ENCODE data around the gene UTF1. TPM values are rescaled to one million over a fixed set of nuclear protein-coding genes. Genes with fewer than 3 reads are reported as not detected.

The UTF1 gene
- polyA plus RNA-seq, 1 donor from 2014 or later: not detected

DNA sequence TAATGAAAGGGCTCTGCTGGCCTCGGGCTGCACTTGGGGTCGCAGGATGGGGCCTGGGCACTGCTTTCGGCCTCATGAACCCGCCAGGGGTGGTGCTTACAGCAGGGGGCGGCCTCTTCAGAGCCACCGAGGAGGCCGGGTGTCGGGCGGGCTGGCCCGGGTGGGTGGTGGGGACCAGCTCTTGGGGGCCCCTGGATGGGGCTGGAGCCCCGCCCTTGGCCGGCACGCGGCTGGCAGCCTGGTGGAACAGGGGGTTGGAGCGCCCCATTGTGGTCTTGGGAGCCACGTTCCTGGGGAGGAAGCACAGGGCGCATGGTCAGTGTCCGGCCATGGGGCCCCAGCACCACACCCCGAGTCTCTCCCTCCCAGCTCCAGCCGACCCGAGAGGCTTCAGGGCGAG lies 37.8 kb downstream of the UTF1 start:
- no peak overlapping the region for H2AFZ ChIP-seq (ENCODE audit: low read depth, low read length)
- no peaks in the 10 kb centered on the region for H3F3A ChIP-seq (ENCODE audit: insufficient read depth, low read length, poor library complexity, severe bottlenecking)
- no peaks in the 10 kb centered on the region for H3K79me2 ChIP-seq (replicated peaks; ENCODE audit: insufficient read depth, low read length)
- H3K36me3 ChIP-seq (ENCODE audit: insufficient read depth, low read length): no peaks in the 10 kb centered on the region
- H3K27ac ChIP-seq (ENCODE audit: low read length): no peak overlapping the region
- H3K27me3 ChIP-seq (ENCODE audit: insufficient read depth, low read depth, low read length): no peaks in the 10 kb centered on the region
- no peaks in the 10 kb centered on the region for H3K9me2 ChIP-seq (ENCODE audit: insufficient read depth, low read length)
- no peak overlapping the region for H3K4me2 ChIP-seq (ENCODE audit: low read length)
- no peaks in the 10 kb centered on the region for H3K9me3 ChIP-seq (ENCODE audit: low read length)
- H4K20me1 ChIP-seq (ENCODE audit: insufficient read depth): no peaks in the 10 kb centered on the region
- H3K9ac ChIP-seq (ENCODE audit: low read length): no peak overlapping the region
- TF ChIP-seq POLR2AphosphoS5 (IDR thresholded peaks at IDR 0.05): no peak
- TF ChIP-seq TAF1 (IDR thresholded peaks at IDR 0.05; ENCODE audit: low read depth): no peak
- TF ChIP-seq EZH2 (IDR thresholded peaks at IDR 0.05; ENCODE audit: borderline replicate concordance, insufficient read depth, low read length, poor library complexity, severe bottlenecking): no peak
- no peak for TF ChIP-seq EP300 (conservative IDR thresholded peaks at IDR 0.05; ENCODE audit: poor library complexity, severe bottlenecking)
- TF ChIP-seq SMC3 (conservative IDR thresholded peaks at IDR 0.05; ENCODE audit: poor library complexity): no peak
- TF ChIP-seq, protein P1, sequence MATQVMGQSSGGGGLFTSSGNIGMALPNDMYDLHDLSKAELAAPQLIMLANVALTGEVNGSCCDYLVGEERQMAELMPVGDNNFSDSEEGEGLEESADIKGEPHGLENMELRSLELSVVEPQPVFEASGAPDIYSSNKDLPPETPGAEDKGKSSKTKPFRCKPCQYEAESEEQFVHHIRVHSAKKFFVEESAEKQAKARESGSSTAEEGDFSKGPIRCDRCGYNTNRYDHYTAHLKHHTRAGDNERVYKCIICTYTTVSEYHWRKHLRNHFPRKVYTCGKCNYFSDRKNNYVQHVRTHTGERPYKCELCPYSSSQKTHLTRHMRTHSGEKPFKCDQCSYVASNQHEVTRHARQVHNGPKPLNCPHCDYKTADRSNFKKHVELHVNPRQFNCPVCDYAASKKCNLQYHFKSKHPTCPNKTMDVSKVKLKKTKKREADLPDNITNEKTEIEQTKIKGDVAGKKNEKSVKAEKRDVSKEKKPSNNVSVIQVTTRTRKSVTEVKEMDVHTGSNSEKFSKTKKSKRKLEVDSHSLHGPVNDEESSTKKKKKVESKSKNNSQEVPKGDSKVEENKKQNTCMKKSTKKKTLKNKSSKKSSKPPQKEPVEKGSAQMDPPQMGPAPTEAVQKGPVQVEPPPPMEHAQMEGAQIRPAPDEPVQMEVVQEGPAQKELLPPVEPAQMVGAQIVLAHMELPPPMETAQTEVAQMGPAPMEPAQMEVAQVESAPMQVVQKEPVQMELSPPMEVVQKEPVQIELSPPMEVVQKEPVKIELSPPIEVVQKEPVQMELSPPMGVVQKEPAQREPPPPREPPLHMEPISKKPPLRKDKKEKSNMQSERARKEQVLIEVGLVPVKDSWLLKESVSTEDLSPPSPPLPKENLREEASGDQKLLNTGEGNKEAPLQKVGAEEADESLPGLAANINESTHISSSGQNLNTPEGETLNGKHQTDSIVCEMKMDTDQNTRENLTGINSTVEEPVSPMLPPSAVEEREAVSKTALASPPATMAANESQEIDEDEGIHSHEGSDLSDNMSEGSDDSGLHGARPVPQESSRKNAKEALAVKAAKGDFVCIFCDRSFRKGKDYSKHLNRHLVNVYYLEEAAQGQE (IDR thresholded peaks at IDR 0.05; ENCODE audit: borderline replicate concordance): no peak
- TF ChIP-seq CTCF (IDR thresholded peaks at IDR 0.05; ENCODE audit: poor library complexity, severe bottlenecking): no peak
- TF ChIP-seq MXI1 (conservative IDR thresholded peaks at IDR 0.05; ENCODE audit: poor library complexity, severe bottlenecking): no peak
- no peak overlapping the region for H3K4me3 ChIP-seq (ENCODE audit: low read length)

GRCh38 chr10:133268532-133268931 lies 38.5 kb downstream of the UTF1 start:
- no peaks in the 10 kb centered on the region for H3K36me3 ChIP-seq (ENCODE audit: insufficient read depth, low read length)
- H3K9me3 ChIP-seq (ENCODE audit: low read length): no peaks in the 10 kb centered on the region
- H3K4me3 ChIP-seq (ENCODE audit: low read length): no peak overlapping the region
- no peak overlapping the region for H3K9ac ChIP-seq (ENCODE audit: low read length)
- TF ChIP-seq MXI1 (conservative IDR thresholded peaks at IDR 0.05; ENCODE audit: poor library complexity, severe bottlenecking) (no peak), EZH2 (IDR thresholded peaks at IDR 0.05; ENCODE audit: borderline replicate concordance, insufficient read depth, low read length, poor library complexity, severe bottlenecking) (no peak), POLR2AphosphoS5 (IDR thresholded peaks at IDR 0.05) (no peak), EP300 (conservative IDR thresholded peaks at IDR 0.05; ENCODE audit: poor library complexity, severe bottlenecking) (no peak), TAF1 (IDR thresholded peaks at IDR 0.05; ENCODE audit: low read depth) (no peak), SMC3 (conservative IDR thresholded peaks at IDR 0.05; ENCODE audit: poor library complexity) (no peak), RAD21 (conservative IDR thresholded peaks at IDR 0.05) (no peak), CTCF (IDR thresholded peaks at IDR 0.05; ENCODE audit: poor library complexity, severe bottlenecking) (no peak)
- TF ChIP-seq, protein P1 (IDR thresholded peaks at IDR 0.05; ENCODE audit: borderline replicate concordance): no peak
- H3K9me2 ChIP-seq (ENCODE audit: insufficient read depth, low read length): no peaks in the 10 kb centered on the region
- no peaks in the 10 kb centered on the region for H3F3A ChIP-seq (ENCODE audit: insufficient read depth, low read length, poor library complexity, severe bottlenecking)
- H3K79me2 ChIP-seq (replicated peaks; ENCODE audit: insufficient read depth, low read length): no peaks in the 10 kb centered on the region
- H3K4me2 ChIP-seq (ENCODE audit: low read length): no peak overlapping the region
- no peak overlapping the region for H3K27ac ChIP-seq (ENCODE audit: low read length)
- no peak overlapping the region for H2AFZ ChIP-seq (ENCODE audit: low read depth, low read length)
- no peaks in the 10 kb centered on the region for H3K27me3 ChIP-seq (ENCODE audit: insufficient read depth, low read depth, low read length)
- H4K20me1 ChIP-seq (ENCODE audit: insufficient read depth): no peaks in the 10 kb centered on the region
